Colonic mucosa (tissue), 4 donors: ENCODE results near the gene ENO3. TPM values are rescaled to one million over a fixed set of nuclear protein-coding genes. Genes with fewer than 3 reads are reported as not detected.

ENCODE experiments used
- DNase-seq: peaks from one replicate; pipeline ENCODE4 v3.0.0-alpha.2; 2020
- H3K27ac ChIP-seq: fragments of 200-600 bp; one replicate; pipeline ENCODE4 v1.8.0; 2021
- H3K27me3 ChIP-seq: fragments of 200-600 bp; one replicate; pipeline ENCODE4 v1.8.0; 2021
- H3K36me3 ChIP-seq: fragments of 200-600 bp; one replicate; pipeline ENCODE4 v1.8.0; 2021
- H3K4me1 ChIP-seq: fragments of 200-600 bp; one replicate; pipeline ENCODE4 v1.8.0; 2021; ENCODE audit warnings: mild to moderate bottlenecking
- H3K4me3 ChIP-seq: fragments of 200-600 bp; one replicate; pipeline ENCODE4 v1.8.0; 2021
- H3K9ac ChIP-seq, 2 donors: one replicate each; pipeline ENCODE4 v1.7.0; 2013; ENCODE audit warnings: control low read depth in 2 of 2, low read depth in 2 of 2, low read length in 2 of 2
- H3K9me3 ChIP-seq: fragments of 200-600 bp; one replicate; pipeline ENCODE4 v1.8.0; 2021
- CTCF ChIP-seq: fragments of 200-600 bp; IDR thresholded peaks from one replicate; pipeline ENCODE4 v1.8.0; 2022; ENCODE audit warnings: antibody characterized with exemption, mild to moderate bottlenecking
- intact Hi-C: fragments of 100-400 bp; cut with DNase I; formaldehyde crosslinking; loops from one replicate; pipeline ENCODE4 v1.14.1; 2022
- total RNA-seq, 2 donors: library from RNA; stranded (reverse); fragmentation: NEBNext Ultra II Directional in 1 of 2; extraction: Animal tissue kit (Norgen Biotek cat#: 25700) in 1 of 2; gene quantifications; one replicate each; pipeline ENCODE4 v1.2.1, GENCODE V29; 2021
- donor health status: healthy.
- donor health status: DM: no; HTN: no; CAD: no.
- donor health status: DM: no; HTN: no; CAD: no.

ENO3 gene
- total RNA-seq, 2 donors from 2014 or later, result 3.8 to 17.6 TPM

GRCh38 chr17:4972322-4972721 is 21.4 kb downstream of the ENO3 start:
- no peak overlapping the region for H3K27ac ChIP-seq

GRCh38 chr17:4972752-4973151 is 21.8 kb downstream of the ENO3 start:
- no peak overlapping the region for H3K27ac ChIP-seq
- no peaks in the 10 kb centered on the region for H3K27me3 ChIP-seq
- TF ChIP-seq CTCF, result no peak
- intact Hi-C loops, result loop anchor here (5.0 kb wide), 1 partner anchor 70 kb away; the partner anchor contains the start of gene CHRNE
- no peaks in the 10 kb centered on the region for H3K36me3 ChIP-seq
- no peaks in the 10 kb centered on the region for H3K4me1 ChIP-seq
- DNase-seq, result no peak
- no peaks in the 10 kb centered on the region for H3K9me3 ChIP-seq
- no peak overlapping the region for H3K4me3 ChIP-seq
- no peak overlapping the region for H3K9ac ChIP-seq

More at GRCh38 chr17:4972322-4972721, 21.4 kb downstream of the ENO3 start:
- no peaks in the 10 kb centered on the region for H3K36me3 ChIP-seq
- H3K9me3 ChIP-seq, result no peaks in the 10 kb centered on the region
- no peak overlapping the region for H3K4me3 ChIP-seq
- no peak for DNase-seq
- H3K4me1 ChIP-seq, result no peaks in the 10 kb centered on the region
- intact Hi-C loops, result loop anchor here (5.0 kb wide), 1 partner anchor 70 kb away; the partner anchor contains the start of gene CHRNE
- no peak overlapping the region for H3K9ac ChIP-seq
- no peak for TF ChIP-seq CTCF
- H3K27me3 ChIP-seq, result no peaks in the 10 kb centered on the region

GRCh38 chr17:4973256-4974114 is 22.6 kb downstream of the ENO3 start:
- no peak overlapping the region for H3K27ac ChIP-seq
- H3K4me3 ChIP-seq, result no peak overlapping the region
- no peaks in the 10 kb centered on the region for H3K36me3 ChIP-seq
- no peaks in the 10 kb centered on the region for H3K4me1 ChIP-seq
- H3K9ac ChIP-seq, result no peak overlapping the region
- intact Hi-C loops, result loop anchor here (5.0 kb wide), 1 partner anchor 71 kb away; the partner anchor contains the start of gene CHRNE
- H3K9me3 ChIP-seq, result no peaks in the 10 kb centered on the region
- no peak for TF ChIP-seq CTCF
- H3K27me3 ChIP-seq, result no peaks in the 10 kb centered on the region
- DNase-seq, result no peak

GRCh38 chr17:4974115-4974670 is 23.3 kb downstream of the ENO3 start:
- no peaks in the 10 kb centered on the region for H3K36me3 ChIP-seq
- no peak overlapping the region for H3K9ac ChIP-seq
- no peaks in the 10 kb centered on the region for H3K4me1 ChIP-seq
- intact Hi-C loops, result loop anchor here (5.0 kb wide), 1 partner anchor 72 kb away; the partner anchor contains the start of gene CHRNE
- H3K27ac ChIP-seq, result no peak overlapping the region
- no peaks in the 10 kb centered on the region for H3K9me3 ChIP-seq
- no peak overlapping the region for H3K4me3 ChIP-seq
- TF ChIP-seq CTCF, result no peak
- no peaks in the 10 kb centered on the region for H3K27me3 ChIP-seq
- no peak for DNase-seq

- Histone ChIP-seq H3K4me1 (no peaks in the 10 kb centered on the region), H3K4me3 (no peak overlapping the region), H3K9me3 (no peaks in the 10 kb centered on the region), H3K9ac (no peak overlapping the region), H3K36me3 (no peaks in the 10 kb centered on the region), H3K27ac (no peak overlapping the region), H3K27me3 (no peaks in the 10 kb centered on the region)
- intact Hi-C loops, result no loop called here
- no peak for DNase-seq
- TF ChIP-seq CTCF, result no peak
Measured at GRCh38 chr17:4978726-4979125, 27.8 kb downstream of the ENO3 start.
